ENCODE measurements around the gene AUTS2. TPM values are rescaled to one million over a fixed set of nuclear protein-coding genes. Genes with fewer than 3 reads are reported as not detected.
A peak's percentile ranks its signal among the peaks of the same experiment; 100 is the strongest.

AUTS2 gene
- total and polyA plus RNA-seq, 11 donors, result 3.4 to 14.0 (median 7.3) TPM

GRCh38 chr7:70654146-70654545, 1055.9 kb downstream of the AUTS2 start:
- intact Hi-C loops (cut with DNase I), result loop anchor here in 1 of 10 donors (10.0 kb wide), 1 partner anchor 79 kb away; no protein-coding TSS in a partner anchor
- peaks cover 0 to 27% (median 9%) of the 10 kb centered on the region in 12 donors for H3K4me1 ChIP-seq
- ATAC-seq (no peak), DNase-seq (no peak)
- H3K9me3 ChIP-seq, result no peaks in the 10 kb centered on the region
- no peaks in the 10 kb centered on the region for H3K36me3 ChIP-seq
- H3K27ac ChIP-seq, result no peak overlapping the region
- H3K4me3 ChIP-seq, result no peak overlapping the region
- WGBS, 4 donors, result 92 to 99% (median 97%) methylated on average over 3 of the region's 3 CpGs
- no peaks in the 10 kb centered on the region for H3K27me3 ChIP-seq
- TF ChIP-seq POLR2A (IDR thresholded peaks at IDR 0.05) (no peak), CTCF (IDR thresholded peaks at IDR 0.05) (no peak)

- H3K36me3 ChIP-seq, result no peaks in the 10 kb centered on the region
- intact Hi-C loops (cut with DNase I), result loop anchor here in 1 of 10 donors (10.0 kb wide), 1 partner anchor 80 kb away; no protein-coding TSS in a partner anchor
Measured at GRCh38 chr7:70654979-70655378, 1056.7 kb downstream of the AUTS2 start.

GRCh38 chr7:70655694-70656093, 1057.4 kb downstream of the AUTS2 start:
- H3K36me3 ChIP-seq, result no peaks in the 10 kb centered on the region
- H3K27me3 ChIP-seq, result no peaks in the 10 kb centered on the region
- no peak overlapping the region for H3K27ac ChIP-seq
- whole genome bisulfite sequencing, 4 donors, result 55 to 79% (median 64%) methylated on average over 3 of the region's 3 CpGs
- intact Hi-C loops (cut with DNase I), result loop anchor here in 1 of 10 donors (10.0 kb wide), 1 partner anchor 81 kb away; no protein-coding TSS in a partner anchor
- DNase-seq, result no peak
- H3K9me3 ChIP-seq, result no peaks in the 10 kb centered on the region
- ATAC-seq, result no peak
- H3K4me3 ChIP-seq, result no peak overlapping the region
- peaks cover 0 to 27% (median 9%) of the 10 kb centered on the region in 12 donors for H3K4me1 ChIP-seq
- no peak for TF ChIP-seq CTCF (IDR thresholded peaks at IDR 0.05)
- TF ChIP-seq POLR2A (IDR thresholded peaks at IDR 0.05), result no peak

More at GRCh38 chr7:70654979-70655378, 1056.7 kb downstream of the AUTS2 start:
- H3K4me1 ChIP-seq, result peaks cover 0 to 27% (median 9%) of the 10 kb centered on the region in 12 donors
- DNase-seq, result peak; percentile 51 to 74 (median 63)
- 33 to 53% (median 38%) methylated on average over 5 of the region's 5 CpGs for WGBS, 4 donors
- H3K4me3 ChIP-seq, result no peak overlapping the region
- no peaks in the 10 kb centered on the region for H3K9me3 ChIP-seq
- TF ChIP-seq POLR2A (IDR thresholded peaks at IDR 0.05), result no peak
- no peak for TF ChIP-seq CTCF (IDR thresholded peaks at IDR 0.05)
- H3K27me3 ChIP-seq, result no peaks in the 10 kb centered on the region
- ATAC-seq, result peak; percentile 86 to 92 (median 88)
- peak overlapping the region in 2 of 12 donors; percentile 14 to 36 for H3K27ac ChIP-seq

GRCh38 chr7:70657571-70657970, 1059.3 kb downstream of the AUTS2 start:
- peak in 2 of 5 donors; percentile 10 to 35 for DNase-seq
- peak; percentile 53 to 88 (median 68) for ATAC-seq

More at GRCh38 chr7:70657571-70657970, 1059.3 kb downstream of the AUTS2 start:
- Histone ChIP-seq H3K9me3 (no peaks in the 10 kb centered on the region), H3K4me3 (no peak overlapping the region), H3K4me1 (peaks cover 0 to 27% (median 9%) of the 10 kb centered on the region in 12 donors), H3K27ac (no peak overlapping the region), H3K36me3 (no peaks in the 10 kb centered on the region), H3K27me3 (no peaks in the 10 kb centered on the region)
- intact Hi-C loops (cut with DNase I), result loop anchor here in 1 of 10 donors (10.0 kb wide), 1 partner anchor 83 kb away; no protein-coding TSS in a partner anchor
- no peak for TF ChIP-seq POLR2A (IDR thresholded peaks at IDR 0.05)
- no peak for TF ChIP-seq CTCF (IDR thresholded peaks at IDR 0.05)
- 47 to 83% (median 64%) methylated on average over 5 of the region's 5 CpGs for WGBS, 4 donors
